Adrenal gland (tissue), 12 donors: Measurements from ENCODE around the gene MCM3AP. TPM values are rescaled to one million over a fixed set of nuclear protein-coding genes. Genes with fewer than 3 reads are reported as not detected.

Experiments
- DNase-seq, 7 donors: peaks; one replicate each; pipeline ENCODE4 v3.0.0-alpha.2; 2019 to 2020
- H3K27ac ChIP-seq, 5 donors: fragments of 200-600 bp; sonication (generic) in 4 of 5; 1 replicate in 3 of 5; 2 replicates in 2 of 5; pipeline versions ENCODE4 v1.5.1 to v1.8.0; 2016 to 2020; ENCODE audit warnings: mild to moderate bottlenecking in 1 of 5
- H3K27me3 ChIP-seq: fragments of 200-600 bp; 2 replicates; pipeline ENCODE4 v1.8.0; 2021
- H3K36me3 ChIP-seq, 2 donors: fragments of 200-600 bp; replicated peaks in 1 of 2; 1 replicate in 1 of 2; 2 replicates in 1 of 2; pipeline versions ENCODE4 v1.5.1 to v1.8.0; 2018 to 2022
- H3K4me1 ChIP-seq, 2 donors: fragments of 200-600 bp; replicated peaks in 1 of 2; 1 replicate in 1 of 2; 2 replicates in 1 of 2; pipeline versions ENCODE4 v1.5.1 to v1.8.0; 2018 to 2021
- H3K4me3 ChIP-seq, 4 donors: fragments of 200-600 bp; sonication (generic) in 3 of 4; one replicate each; pipeline ENCODE4 v1.5.1; 2016 to 2018
- H3K9me3 ChIP-seq, 3 donors: fragments of 200-600 bp; sonication (generic) in 1 of 3; replicated peaks in 1 of 3; 1 replicate in 2 of 3; 2 replicates in 1 of 3; pipeline versions ENCODE4 v1.5.1 to v1.8.0; 2016 to 2021
- POLR2A ChIP-seq, 2 donors: fragments of 450-650 bp; IDR thresholded peaks; one replicate each; pipeline ENCODE4 v1.6.1; 2017; ENCODE audit warnings: antibody characterized with exemption in 2 of 2, mild to moderate bottlenecking in 2 of 2, moderate library complexity in 1 of 2
- WGBS, 4 donors: extraction: QIAGEN DNeasy Blood & Tissue Kit in 2 of 4; methylation state at CpG; one replicate each; pipeline versions ENCODE4 v1.1.5 to v1.1.7; 2013 to 2017; 5-methylcytosine and 5-hydroxymethylcytosine counted together
- intact Hi-C, 2 donors: fragments of 100-400 bp; cut with DNase I; formaldehyde crosslinking; loops; one replicate each; pipeline versions ENCODE4 v1.14.1 to v1.15.0; 2022 to 2023
- polyA plus RNA-seq, 3 donors: library from polyadenylated mRNA; stranded (reverse); fragments of 200-250 nt in 2 of 3; fragments of 350-450 nt in 1 of 3; fragmentation: Illumina TruSeq in 1 of 3; extraction: RNeasy Lipid Tissue Mini Kit (QIAGEN cat#74804) in 1 of 3; gene quantifications; one replicate each; pipeline ENCODE4 v1.2.3, GENCODE V29; 2013 to 2014
- total RNA-seq, 9 donors: library from RNA; depleted of rRNA in 4 of 9; stranded (reverse); fragments of >200 nt in 4 of 9; fragments of 120-200 nt in 1 of 9; fragmentation: NEBNext Ultra II Directional in 1 of 9; extraction: Animal tissue kit (Norgen Biotek cat#: 25700) in 1 of 9; gene quantifications; one replicate each; pipeline versions ENCODE4 v1.1.0 to v1.2.4, GENCODE V29; 2013 to 2023
- TF ChIP-seq, protein P1 (sequence below), 6 experiments: fragments of 450-650 bp in 4 of 6; fragments of 200-600 bp in 2 of 6; sonication (generic) in 1 of 6; IDR thresholded peaks; 1 replicate in 5 of 6; 2 replicates in 1 of 6; pipeline versions ENCODE4 v1.5.1 to v1.8.0; 2016 to 2021; ENCODE audit warnings: antibody characterized with exemption in 6 of 6, mild to moderate bottlenecking in 2 of 6, moderate library complexity in 1 of 6
- donor health status: healthy with polysubstance abuse.
- donor health status: Bipolar disorder and iron deficiency.
- donor health status: DM: yes; HTN: yes; CAD: no.
- donor health status: DM: no; HTN: no; CAD: no.
- donor health status: DM: no; HTN: no; CAD: no.
- donor health status: DM: yes; HTN: yes; CAD: no.

Gene MCM3AP
- total and polyA plus RNA-seq, 12 donors: 34.8 to 89.4 (median 70.1) TPM

DNA sequence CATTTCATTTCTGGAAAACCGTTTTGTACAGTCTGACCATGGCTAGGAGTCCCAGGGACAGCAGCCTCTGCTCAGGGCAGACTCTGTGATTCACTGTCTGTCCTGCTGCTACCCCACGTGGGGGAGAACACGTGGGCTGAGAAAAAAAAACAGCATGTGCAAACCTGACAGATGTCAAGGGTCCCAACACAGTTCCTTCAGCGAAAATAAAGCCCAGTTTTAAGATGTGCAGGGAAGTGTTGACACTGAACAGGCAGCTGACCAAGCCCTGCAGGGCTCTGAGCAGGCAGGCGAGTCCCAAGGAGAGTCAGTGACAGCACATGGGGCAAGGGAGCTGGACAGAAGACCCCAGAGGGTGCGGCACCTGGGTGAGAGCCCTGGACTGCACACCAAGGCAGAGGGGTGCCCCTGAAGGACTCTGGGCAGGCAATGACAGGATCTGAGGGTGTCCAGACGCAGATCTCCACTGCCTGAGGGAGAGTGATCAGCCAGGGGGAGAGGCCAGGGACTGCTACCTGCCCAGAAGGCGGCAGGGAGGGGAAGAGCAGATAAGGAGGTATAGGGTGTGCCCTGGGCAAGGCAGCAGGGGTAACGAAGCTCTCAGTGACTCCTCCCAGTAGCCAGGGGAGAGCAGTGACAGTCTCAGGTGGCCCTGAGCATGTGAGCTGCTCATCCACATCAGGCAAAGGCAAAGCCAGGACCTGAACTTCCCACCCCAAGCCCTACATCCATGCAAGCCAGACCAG, 96.0 kb downstream of the MCM3AP start:
- H3K9me3 ChIP-seq: no peaks in the 10 kb centered on the region
- H3K27ac ChIP-seq: peak overlapping the region; percentile 66 to 97 (median 96)
- H3K4me1 ChIP-seq: peaks cover 26 to 39% of the 10 kb centered on the region in 2 donors
- no peak overlapping the region for H3K4me3 ChIP-seq
- TF ChIP-seq, protein P1, sequence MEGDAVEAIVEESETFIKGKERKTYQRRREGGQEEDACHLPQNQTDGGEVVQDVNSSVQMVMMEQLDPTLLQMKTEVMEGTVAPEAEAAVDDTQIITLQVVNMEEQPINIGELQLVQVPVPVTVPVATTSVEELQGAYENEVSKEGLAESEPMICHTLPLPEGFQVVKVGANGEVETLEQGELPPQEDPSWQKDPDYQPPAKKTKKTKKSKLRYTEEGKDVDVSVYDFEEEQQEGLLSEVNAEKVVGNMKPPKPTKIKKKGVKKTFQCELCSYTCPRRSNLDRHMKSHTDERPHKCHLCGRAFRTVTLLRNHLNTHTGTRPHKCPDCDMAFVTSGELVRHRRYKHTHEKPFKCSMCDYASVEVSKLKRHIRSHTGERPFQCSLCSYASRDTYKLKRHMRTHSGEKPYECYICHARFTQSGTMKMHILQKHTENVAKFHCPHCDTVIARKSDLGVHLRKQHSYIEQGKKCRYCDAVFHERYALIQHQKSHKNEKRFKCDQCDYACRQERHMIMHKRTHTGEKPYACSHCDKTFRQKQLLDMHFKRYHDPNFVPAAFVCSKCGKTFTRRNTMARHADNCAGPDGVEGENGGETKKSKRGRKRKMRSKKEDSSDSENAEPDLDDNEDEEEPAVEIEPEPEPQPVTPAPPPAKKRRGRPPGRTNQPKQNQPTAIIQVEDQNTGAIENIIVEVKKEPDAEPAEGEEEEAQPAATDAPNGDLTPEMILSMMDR (IDR thresholded peaks at IDR 0.05): no peak
- TF ChIP-seq POLR2A (IDR thresholded peaks at IDR 0.05): peak in 1 of 2 donors; percentile 42
- H3K36me3 ChIP-seq: peaks cover 0 to 18% of the 10 kb centered on the region in 2 donors
- peak in 6 of 7 donors; percentile 58 to 80 (median 74) for DNase-seq
- intact Hi-C loops: no loop called here
- no peaks in the 10 kb centered on the region for H3K27me3 ChIP-seq
- WGBS, 4 donors: 44 to 55% (median 49%) methylated on average over 8 to 9 of the region's 9 CpGs

DNA sequence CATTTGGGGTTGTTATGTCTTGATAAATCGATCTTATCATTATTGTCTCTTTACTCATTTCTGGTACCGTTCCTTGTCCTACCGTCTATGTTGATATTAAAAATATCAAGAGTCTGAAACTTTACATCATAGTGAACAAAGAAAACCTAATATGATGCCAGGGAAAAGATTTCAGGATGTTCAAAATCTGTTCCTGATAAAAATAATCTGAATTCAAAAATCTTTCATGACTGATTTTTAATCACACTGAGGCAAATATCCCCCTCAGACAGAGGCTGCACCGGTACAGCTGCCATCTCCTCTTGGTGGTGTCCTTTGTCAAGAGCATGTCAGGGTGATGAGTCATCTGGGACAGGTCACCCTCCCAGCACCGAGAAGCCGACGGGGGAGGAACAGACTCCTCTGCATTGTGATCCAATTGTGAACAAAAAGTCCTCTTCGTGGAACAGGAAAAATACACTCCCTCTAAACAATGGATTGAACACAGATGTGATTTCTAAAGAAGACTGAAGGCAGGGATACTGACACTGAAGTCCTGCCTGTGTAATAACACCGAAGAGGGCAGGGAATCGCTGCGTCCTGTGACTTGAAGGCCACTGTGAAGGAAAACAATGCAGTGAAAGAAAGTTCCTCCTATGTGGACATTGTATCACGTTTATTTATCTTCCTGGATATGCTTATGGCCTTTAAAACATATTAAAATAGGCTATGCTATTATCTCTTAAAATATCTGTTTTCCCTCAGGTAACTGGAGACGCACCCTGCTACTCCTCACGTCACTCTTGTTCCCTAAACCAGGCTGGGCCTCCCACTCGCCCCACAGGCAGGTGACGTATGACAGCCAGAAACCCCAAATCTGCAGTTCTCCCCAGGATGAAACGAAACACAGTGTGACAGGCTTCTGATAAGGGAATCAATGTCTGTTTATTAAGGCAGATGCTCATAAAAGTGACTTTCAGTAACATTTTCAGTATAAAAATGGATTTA, 96.9 kb downstream of the MCM3AP start:
- H3K27me3 ChIP-seq: no peaks in the 10 kb centered on the region
- peaks cover 26 to 42% of the 10 kb centered on the region in 2 donors for H3K4me1 ChIP-seq
- peak; percentile 78 to 93 (median 87) for DNase-seq
- intact Hi-C loops: no loop called here
- 26 to 39% (median 27%) methylated on average over 17 of the region's 17 CpGs for WGBS, 4 donors
- peak overlapping the region; percentile 66 to 97 (median 96) for H3K27ac ChIP-seq
- peaks cover 0 to 10% of the 10 kb centered on the region in 2 donors for H3K36me3 ChIP-seq
- no peaks in the 10 kb centered on the region for H3K9me3 ChIP-seq
- no peak overlapping the region for H3K4me3 ChIP-seq
- peak in 1 of 2 donors; percentile 60 for TF ChIP-seq POLR2A (IDR thresholded peaks at IDR 0.05)
- TF ChIP-seq, protein P1 (IDR thresholded peaks at IDR 0.05): no peak

DNA sequence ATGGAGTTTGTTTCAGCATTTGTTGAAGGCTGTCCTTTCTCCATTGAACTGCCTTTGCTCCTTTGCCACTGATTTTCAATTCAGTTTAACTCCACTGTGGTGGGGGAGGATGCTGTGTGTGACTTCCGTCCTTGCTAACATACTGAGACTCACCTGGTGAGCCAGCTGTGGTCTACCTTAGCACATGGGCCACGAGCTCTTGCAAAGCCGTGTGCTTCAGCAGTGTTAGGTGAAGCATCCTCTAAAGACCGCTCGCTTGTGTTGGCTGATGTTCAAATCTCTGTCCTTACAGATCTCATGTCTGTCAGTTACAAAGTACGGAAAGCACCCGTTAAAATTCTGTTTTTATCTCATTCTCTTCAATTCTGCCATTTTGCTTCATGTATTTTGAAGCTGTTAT, 97.6 kb downstream of the MCM3AP start:
- H3K9me3 ChIP-seq: no peaks in the 10 kb centered on the region
- intact Hi-C loops: no loop called here
- no peak overlapping the region for H3K4me3 ChIP-seq
- DNase-seq: peak in 3 of 7 donors; percentile 15 to 59 (median 22)
- peaks cover 26 to 42% of the 10 kb centered on the region in 2 donors for H3K4me1 ChIP-seq
- TF ChIP-seq POLR2A (IDR thresholded peaks at IDR 0.05): no peak
- TF ChIP-seq, protein P1 (IDR thresholded peaks at IDR 0.05): no peak
- H3K27me3 ChIP-seq: no peaks in the 10 kb centered on the region
- peaks cover 0 to 6% of the 10 kb centered on the region in 2 donors for H3K36me3 ChIP-seq
- WGBS, 4 donors: 59 to 76% (median 64%) methylated on average over 6 to 7 of the region's 7 CpGs
- H3K27ac ChIP-seq: peak overlapping the region in 3 of 5 donors; percentile 96 to 97 (median 97)

DNA sequence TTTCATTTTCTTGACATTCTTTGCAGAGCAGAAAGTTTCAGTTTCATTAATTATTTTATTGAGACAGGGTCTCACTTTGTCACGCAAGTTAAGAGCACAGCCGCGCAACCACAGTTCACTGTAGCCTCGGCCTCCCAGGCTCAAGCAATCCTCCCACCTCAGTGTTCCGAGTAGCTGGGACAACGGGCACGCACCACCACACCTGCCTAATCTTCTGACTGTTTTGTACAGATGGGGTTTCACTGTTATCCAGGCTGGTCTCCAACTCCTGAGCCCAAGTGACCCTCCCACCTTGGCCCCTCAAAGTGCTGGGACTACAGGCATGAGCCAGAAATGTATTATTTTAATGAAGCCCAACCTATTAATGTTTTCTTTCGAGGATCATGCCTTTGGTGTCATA, 98.2 kb downstream of the MCM3AP start:
- Histone ChIP-seq H3K4me3 (no peak overlapping the region), H3K27ac (peak overlapping the region in 1 of 5 donors; percentile 97), H3K9me3 (no peaks in the 10 kb centered on the region), H3K27me3 (no peaks in the 10 kb centered on the region), H3K36me3 (peaks cover 0 to under 1% of the 10 kb centered on the region in 2 donors), H3K4me1 (peaks cover 26 to 42% of the 10 kb centered on the region in 2 donors)
- intact Hi-C loops: no loop called here
- WGBS, 4 donors: 87 to 91% (median 88%) methylated on average over 8 of the region's 8 CpGs
- TF ChIP-seq, protein P1 (IDR thresholded peaks at IDR 0.05): no peak
- no peak for TF ChIP-seq POLR2A (IDR thresholded peaks at IDR 0.05)
- DNase-seq: peak in 3 of 7 donors; percentile 11 to 47 (median 18)
